H1 (cell line): ENCODE data around the gene CHRDL1. TPM values are rescaled to one million over a fixed set of nuclear protein-coding genes. Genes with fewer than 3 reads are reported as not detected.
"Not testable (repeated sequence)": the region's sequence is repeated elsewhere in the genome, so short reads cannot be mapped to it uniquely, and the experiment has no call there.

Experiments used
- CTCF ChIA-PET: fragments of 300-600 bp; sonication (Branson Sonifier 250); formaldehyde crosslinking; loops from one replicate; lab custom pipeline; 2021; ENCODE audit not compliant: partially characterized antibody; lab: Charles Lee
- POLR2A ChIA-PET: fragments of 300-600 bp; sonication (Branson Sonifier 250); formaldehyde crosslinking; loops from one replicate; lab custom pipeline; 2021; ENCODE audit warnings: inconsistent platforms; ENCODE audit not compliant: partially characterized antibody; lab: Charles Lee
- DNase-seq, 2 experiments: peaks; one replicate each; pipeline versions ENCODE4 v3.0.0 to v3.0.0-alpha.2; 2010 to 2022; ENCODE audit warnings: low spot score in 2 of 2, low read depth in 1 of 2, mixed read lengths in 1 of 2
- FAIRE-seq: peaks from 2 replicates; lab custom pipeline; 2011; peaks lifted over from hg19 to GRCh38; lab: Jason Lieb, UNC
- H2AFZ ChIP-seq: 2 replicates; pipeline ENCODE4 v1.8.1; 2012; ENCODE audit warnings: low read length, inconsistent platforms
- H2AK5ac ChIP-seq: 2 replicates; pipeline ENCODE4 v1.6.1; 2013; ENCODE audit warnings: low read depth, low read length
- H2BK120ac ChIP-seq: replicated peaks from 2 replicates; pipeline ENCODE3; 2013; ENCODE audit warnings: low read depth, low read length, inconsistent platforms
- H2BK12ac ChIP-seq: 2 replicates; pipeline ENCODE4 v1.6.1; 2013; ENCODE audit warnings: low read depth, low read length
- H2BK15ac ChIP-seq: 2 replicates; pipeline ENCODE4 v1.6.1; 2013; ENCODE audit warnings: low read length
- H2BK20ac ChIP-seq: 2 replicates; pipeline ENCODE4 v1.6.1; 2013; ENCODE audit warnings: low read length
- H2BK5ac ChIP-seq: 2 replicates; pipeline ENCODE4 v1.6.1; 2013; ENCODE audit warnings: low read depth, low read length
- H3K14ac ChIP-seq: 2 replicates; pipeline ENCODE4 v1.6.1; 2013; ENCODE audit warnings: inconsistent platforms; ENCODE audit not compliant: insufficient read length
- H3K18ac ChIP-seq: 2 replicates; pipeline ENCODE4 v1.6.1; 2013; ENCODE audit warnings: low read length; ENCODE audit errors: extremely low read depth
- H3K23ac ChIP-seq: 2 replicates; pipeline ENCODE4 v1.6.1; 2013; ENCODE audit warnings: inconsistent platforms; ENCODE audit not compliant: insufficient read length
- H3K23me2 ChIP-seq: 2 replicates; pipeline ENCODE4 v1.6.1; 2013; ENCODE audit warnings: low read depth, low read length
- H3K27ac ChIP-seq: 2 replicates; pipeline ENCODE4 v1.6.1; 2011; ENCODE audit warnings: low read depth, low read length, inconsistent platforms
- H3K27me3 ChIP-seq, 4 experiments: replicated peaks in 1 of 4; 1 replicate in 1 of 4; 2 replicates in 3 of 4; pipeline versions ENCODE4 v1.6.1 to v1.8.1; 2011 to 2013; ENCODE audit warnings: low read length in 3 of 4, mild to moderate bottlenecking in 3 of 4, inconsistent platforms in 2 of 4, mixed read lengths in 2 of 4, moderate library complexity in 1 of 4; ENCODE audit not compliant: control insufficient read depth in 3 of 4, insufficient read depth in 3 of 4; ENCODE audit errors: extremely low read depth in 1 of 4
- H3K36me3 ChIP-seq, 4 experiments: 2 replicates each; pipeline versions ENCODE4 v1.6.1 to v1.8.1; 2011 to 2013; ENCODE audit warnings: mild to moderate bottlenecking in 4 of 4, low read length in 3 of 4, moderate library complexity in 2 of 4, control low read depth in 1 of 4, inconsistent platforms in 1 of 4; ENCODE audit not compliant: insufficient read depth in 4 of 4, control insufficient read depth in 2 of 4
- H3K4ac ChIP-seq: replicated peaks from 2 replicates; pipeline ENCODE3; 2013; ENCODE audit warnings: low read length, low read depth, mixed read lengths, inconsistent platforms; ENCODE audit not compliant: insufficient read length
- H3K4me1 ChIP-seq, 4 experiments: replicated peaks in 1 of 4; 1 replicate in 1 of 4; 2 replicates in 3 of 4; pipeline versions ENCODE4 v1.6.1 to v1.8.1; 2011 to 2013; ENCODE audit warnings: low read length in 3 of 4, inconsistent platforms in 2 of 4, mixed read lengths in 1 of 4; ENCODE audit not compliant: insufficient read depth in 4 of 4, control insufficient read depth in 3 of 4
- H3K4me2 ChIP-seq, 2 experiments: 2 replicates each; pipeline versions ENCODE4 v1.6.1 to v1.8.1; 2011 to 2013; ENCODE audit warnings: low read depth in 2 of 2, low read length in 2 of 2, control low read depth in 1 of 2, inconsistent platforms in 1 of 2, mild to moderate bottlenecking in 1 of 2; ENCODE audit not compliant: insufficient read depth in 1 of 2
- H3K4me3 ChIP-seq, 4 experiments: fragments of 200-600, 300-600 bp in 1 of 4; sonication (generic), shearing (Covaris generic), sonication (Bioruptor Twin) in 1 of 4; 2 replicates each; pipeline versions ENCODE4 v1.5.1 to v1.8.1; 2011 to 2016; ENCODE audit warnings: low read length in 4 of 4, low read depth in 3 of 4, control low read depth in 2 of 4, inconsistent platforms in 2 of 4, mild to moderate bottlenecking in 2 of 4, mixed read lengths in 1 of 4, moderate library complexity in 1 of 4; ENCODE audit not compliant: insufficient read depth in 2 of 4; ENCODE audit errors: extremely low read depth in 1 of 4
- H3K56ac ChIP-seq: replicated peaks from 2 replicates; pipeline ENCODE3; 2013; ENCODE audit warnings: low read depth, mild to moderate bottlenecking, mixed read lengths, low read length, inconsistent platforms; ENCODE audit not compliant: insufficient read length
- H3K79me1 ChIP-seq: 2 replicates; pipeline ENCODE4 v1.6.1; 2013; ENCODE audit warnings: low read depth, low read length, control low read depth
- H3K79me2 ChIP-seq, 2 experiments: 2 replicates each; pipeline versions ENCODE4 v1.6.1 to v1.8.1; 2012 to 2013; ENCODE audit warnings: low read length in 2 of 2, mild to moderate bottlenecking in 2 of 2, inconsistent platforms in 1 of 2; ENCODE audit not compliant: insufficient read depth in 2 of 2, control insufficient read depth in 1 of 2
- H3K9ac ChIP-seq, 4 experiments: replicated peaks in 1 of 4; 1 replicate in 1 of 4; 2 replicates in 3 of 4; pipeline versions ENCODE4 v1.6.1 to v1.8.1; 2011 to 2013; ENCODE audit warnings: low read depth in 3 of 4, low read length in 3 of 4, control low read depth in 2 of 4, mild to moderate bottlenecking in 2 of 4, moderate library complexity in 2 of 4, inconsistent platforms in 1 of 4; ENCODE audit errors: extremely low read depth in 1 of 4
- H3K9me3 ChIP-seq, 2 experiments: 2 replicates each; pipeline versions ENCODE4 v1.6.1 to v1.8.1; 2012 to 2013; ENCODE audit warnings: mild to moderate bottlenecking in 2 of 2, moderate library complexity in 2 of 2, control low read depth in 1 of 2, inconsistent platforms in 1 of 2, low read depth in 1 of 2, low read length in 1 of 2, mixed read lengths in 1 of 2; ENCODE audit not compliant: insufficient read depth in 2 of 2
- H4K20me1 ChIP-seq, 2 experiments: replicated peaks in 1 of 2; 2 replicates each; pipeline versions ENCODE3 to v1.8.1; 2011 to 2013; ENCODE audit warnings: inconsistent platforms in 2 of 2, low read length in 2 of 2, mild to moderate bottlenecking in 1 of 2; ENCODE audit not compliant: insufficient read depth in 2 of 2, control insufficient read depth in 1 of 2
- H4K5ac ChIP-seq: 2 replicates; pipeline ENCODE4 v1.6.1; 2013; ENCODE audit warnings: low read length, low read depth, mixed read lengths, inconsistent platforms; ENCODE audit not compliant: insufficient read length
- H4K8ac ChIP-seq: 2 replicates; pipeline ENCODE4 v1.8.0; 2013; ENCODE audit warnings: mild to moderate bottlenecking, moderate library complexity, low read length, inconsistent platforms; ENCODE audit not compliant: insufficient read depth; ENCODE audit errors: extremely low read depth
- H4K91ac ChIP-seq: replicated peaks from 2 replicates; pipeline ENCODE3; 2013; ENCODE audit warnings: low read length, mixed read lengths, inconsistent platforms; ENCODE audit not compliant: insufficient read length
- EGR1 ChIP-seq: IDR thresholded peaks from 2 replicates; pipeline ENCODE4 v1.6.1; 2011; ENCODE audit warnings: low read depth, low read length, borderline replicate concordance
- polyA plus RNA-seq, 7 experiments: library from polyadenylated mRNA; depleted of rRNA in 3 of 7; stranded (reverse) in 5 of 7; unstranded in 2 of 7; fragments of >200 nt in 5 of 7; fragments of 200-250 nt in 2 of 7; gene quantifications; 1 replicate in 5 of 7; 2 replicates in 1 of 7; 4 replicates in 1 of 7; pipeline versions ENCODE4 v1.2.1 to v1.2.3, GENCODE V29; 2011 to 2013; ENCODE audit warnings: missing spikeins in 2 of 7, mixed read lengths in 2 of 7
- total RNA-seq: library from RNA; stranded (reverse); fragmentation: NEBNext Ultra II Directional; extraction: Animal tissue kit (Norgen Biotek cat#: 25700); gene quantifications from 2 replicates; pipeline ENCODE4 v1.2.1, GENCODE V29; 2021
- TF ChIP-seq, protein P1 (sequence below), 3 experiments: IDR thresholded peaks; 1 replicate in 2 of 3; 2 replicates in 1 of 3; pipeline versions ENCODE4 v1.5.1 to v1.6.1; 2011; ENCODE audit warnings: low read length in 3 of 3, mild to moderate bottlenecking in 3 of 3, inconsistent platforms in 2 of 3, low read depth in 1 of 3, moderate library complexity in 1 of 3; ENCODE audit not compliant: insufficient read depth in 1 of 3; ENCODE audit errors: control extremely low read depth in 1 of 3

CHRDL1 gene
- total and polyA plus RNA-seq, 2 of the 8 experiments (the other 6 are each of a cell fraction or from before 2014, with no cell fraction given) = 5.6 to 15.6 TPM

GRCh38 chrX:110657073-110657472, 138.5 kb downstream of the CHRDL1 start (continued):
- TF ChIP-seq, protein P1, sequence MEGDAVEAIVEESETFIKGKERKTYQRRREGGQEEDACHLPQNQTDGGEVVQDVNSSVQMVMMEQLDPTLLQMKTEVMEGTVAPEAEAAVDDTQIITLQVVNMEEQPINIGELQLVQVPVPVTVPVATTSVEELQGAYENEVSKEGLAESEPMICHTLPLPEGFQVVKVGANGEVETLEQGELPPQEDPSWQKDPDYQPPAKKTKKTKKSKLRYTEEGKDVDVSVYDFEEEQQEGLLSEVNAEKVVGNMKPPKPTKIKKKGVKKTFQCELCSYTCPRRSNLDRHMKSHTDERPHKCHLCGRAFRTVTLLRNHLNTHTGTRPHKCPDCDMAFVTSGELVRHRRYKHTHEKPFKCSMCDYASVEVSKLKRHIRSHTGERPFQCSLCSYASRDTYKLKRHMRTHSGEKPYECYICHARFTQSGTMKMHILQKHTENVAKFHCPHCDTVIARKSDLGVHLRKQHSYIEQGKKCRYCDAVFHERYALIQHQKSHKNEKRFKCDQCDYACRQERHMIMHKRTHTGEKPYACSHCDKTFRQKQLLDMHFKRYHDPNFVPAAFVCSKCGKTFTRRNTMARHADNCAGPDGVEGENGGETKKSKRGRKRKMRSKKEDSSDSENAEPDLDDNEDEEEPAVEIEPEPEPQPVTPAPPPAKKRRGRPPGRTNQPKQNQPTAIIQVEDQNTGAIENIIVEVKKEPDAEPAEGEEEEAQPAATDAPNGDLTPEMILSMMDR (IDR thresholded peaks at IDR 0.05; ENCODE audit: control extremely low read depth in 1 of 3, insufficient read depth in 1 of 3, low read depth in 1 of 3, low read length in 3 of 3) = no peak
- no peak for TF ChIP-seq EGR1

- H2AK5ac ChIP-seq, H2AFZ ChIP-seq, H2BK12ac ChIP-seq, H4K8ac ChIP-seq, DNase-seq, H3K9ac ChIP-seq, H3K79me1 ChIP-seq, POLR2A ChIA-PET, H3K23me2 ChIP-seq, H3K27me3 ChIP-seq, H2BK5ac ChIP-seq, H3K79me2 ChIP-seq, CTCF ChIA-PET, H2BK15ac ChIP-seq, FAIRE-seq, H3K27ac ChIP-seq, H3K4ac ChIP-seq, H2BK20ac ChIP-seq, H3K14ac ChIP-seq, H3K4me2 ChIP-seq, H3K23ac ChIP-seq, H2BK120ac ChIP-seq, H3K4me3 ChIP-seq, H3K18ac ChIP-seq, H3K56ac ChIP-seq, H4K5ac ChIP-seq, H3K4me1 ChIP-seq, H3K36me3 ChIP-seq, H4K20me1 ChIP-seq, H4K91ac ChIP-seq, H3K9me3 ChIP-seq: not testable (repeated sequence)
Observed at GRCh38 chrX:110654280-110654679, 141.3 kb downstream of the CHRDL1 start.
